Sigmoid colon (tissue), 7 donors: ENCODE data around the gene RXRA. TPM values are rescaled to one million over a fixed set of nuclear protein-coding genes. Genes with fewer than 3 reads are reported as not detected.
A peak's percentile ranks its signal among the peaks of the same experiment; 100 is the strongest.

Source experiments
- DNase-seq: peaks from one replicate; pipeline ENCODE4 v3.0.0-alpha.2; 2019
- H3K27ac ChIP-seq, 4 donors: fragments of 200-600 bp; sonication (generic); one replicate each; pipeline ENCODE4 v1.5.1; 2016 to 2019; ENCODE audit warnings: mild to moderate bottlenecking in 1 of 4
- H3K27me3 ChIP-seq, 3 donors: fragments of 200-600 bp; sonication (generic); one replicate each; pipeline ENCODE4 v1.5.1; 2019; ENCODE audit warnings: mild to moderate bottlenecking in 1 of 3
- H3K36me3 ChIP-seq, 4 donors: fragments of 200-600 bp; sonication (generic); one replicate each; pipeline ENCODE4 v1.5.1; 2016 to 2019
- H3K4me1 ChIP-seq, 4 donors: fragments of 200-600 bp; sonication (generic); one replicate each; pipeline ENCODE4 v1.5.1; 2017 to 2019
- H3K4me3 ChIP-seq, 4 donors: fragments of 200-600 bp; sonication (generic); one replicate each; pipeline ENCODE4 v1.5.1; 2017 to 2019; ENCODE audit warnings: mild to moderate bottlenecking in 2 of 4, moderate library complexity in 1 of 4
- H3K9me3 ChIP-seq, 4 donors: fragments of 200-600 bp in 3 of 4; sonication (generic) in 3 of 4; one replicate each; pipeline versions ENCODE4 v1.5.1 to v1.6.1; 2013 to 2019
- CTCF ChIP-seq, 4 experiments: fragments of 450-650 bp in 3 of 4; fragments of 200-600 bp in 1 of 4; IDR thresholded peaks; one replicate each; pipeline ENCODE4 v1.5.1; 2016 to 2019; ENCODE audit warnings: antibody characterized with exemption in 4 of 4, mild to moderate bottlenecking in 3 of 4, moderate library complexity in 2 of 4
- EP300 ChIP-seq, 4 donors: sonication (generic); formaldehyde crosslinking; IDR thresholded peaks; one replicate each; pipeline ENCODE4 v1.6.1; 2017; ENCODE audit warnings: antibody characterized with exemption in 4 of 4
- POLR2A ChIP-seq, 2 donors: fragments of 450-650 bp; IDR thresholded peaks; one replicate each; pipeline ENCODE4 v1.6.1; 2016; ENCODE audit warnings: antibody characterized with exemption in 2 of 2, mild to moderate bottlenecking in 2 of 2, moderate library complexity in 2 of 2
- POLR2AphosphoS5 ChIP-seq, 4 donors: sonication (generic); formaldehyde crosslinking; IDR thresholded peaks; one replicate each; pipeline ENCODE4 v1.6.1; 2017; ENCODE audit warnings: antibody characterized with exemption in 4 of 4
- WGBS, 2 donors: extraction: QIAGEN DNeasy Blood & Tissue Kit; methylation state at CpG; one replicate each; pipeline ENCODE4 v1.1.7; 2013; 5-methylcytosine and 5-hydroxymethylcytosine counted together
- intact Hi-C: fragments of 100-400 bp; cut with DNase I; formaldehyde crosslinking; loops from one replicate; pipeline ENCODE4 v1.15.1; 2023
- polyA plus RNA-seq, 3 donors: library from polyadenylated mRNA; stranded (reverse); fragments of 200-250 nt; gene quantifications; one replicate each; pipeline ENCODE4 v1.2.3, GENCODE V29; 2013
- total RNA-seq, 4 donors: library from RNA; depleted of rRNA; stranded (reverse); fragments of >200 nt; gene quantifications; one replicate each; pipeline ENCODE4 v1.1.0, GENCODE V29; 2016
- donor health status: healthy with polysubstance abuse.
- donor health status: Bipolar disorder and iron deficiency.
- donor health status: healthy.

Gene RXRA
- total and polyA plus RNA-seq, 7 donors: 26.7 to 50.8 (median 35.7) TPM

GRCh38 chr9:134440636-134441226, 114.5 kb downstream of the RXRA start:
- Histone ChIP-seq H3K27me3 (peaks cover 3 to 20% (median 10%) of the 10 kb centered on the region in 3 donors), H3K4me1 (peaks cover 0 to 54% (median 51%) of the 10 kb centered on the region in 4 donors), H3K4me3 (no peak overlapping the region), H3K36me3 (peaks cover 0 to 15% (median 5%) of the 10 kb centered on the region in 4 donors), H3K27ac (no peak overlapping the region), H3K9me3 (no peaks in the 10 kb centered on the region)
- WGBS, 2 donors: 53 to 76% methylated on average over 16 of the region's 16 CpGs
- DNase-seq: no peak
- intact Hi-C loops: loop anchor here (5.0 kb wide), 1 partner anchor 158 kb away; no protein-coding TSS in a partner anchor
- TF ChIP-seq CTCF (IDR thresholded peaks at IDR 0.05) (no peak), EP300 (IDR thresholded peaks at IDR 0.05) (no peak), POLR2A (IDR thresholded peaks at IDR 0.05) (no peak), POLR2AphosphoS5 (IDR thresholded peaks at IDR 0.05) (no peak)

- no peak for TF ChIP-seq CTCF (IDR thresholded peaks at IDR 0.05)
- peak in 1 of 4 donors; percentile 33 for TF ChIP-seq POLR2AphosphoS5 (IDR thresholded peaks at IDR 0.05)
- Histone ChIP-seq H3K4me1 (peaks cover 0 to 46% (median 44%) of the 10 kb centered on the region in 4 donors), H3K36me3 (peaks cover 0 to 15% (median 4%) of the 10 kb centered on the region in 4 donors), H3K9me3 (no peaks in the 10 kb centered on the region), H3K4me3 (no peak overlapping the region), H3K27me3 (peaks cover 3 to 20% (median 10%) of the 10 kb centered on the region in 3 donors), H3K27ac (no peak overlapping the region)
- intact Hi-C loops: loop anchor here (2.0 to 5.0 kb wide), 2 partner anchors 115 to 159 kb away; partner anchors contain the start of gene RXRA
- WGBS, 2 donors: 27 to 68% methylated on average over 26 of the region's 26 CpGs
- no peak for DNase-seq
Measured at GRCh38 chr9:134441227-134442084, 115.2 kb downstream of the RXRA start.

GRCh38 chr9:134442085-134442474, 115.8 kb downstream of the RXRA start:
- H3K4me1 ChIP-seq: peaks cover 0 to 40% (median 38%) of the 10 kb centered on the region in 4 donors
- TF ChIP-seq EP300 (IDR thresholded peaks at IDR 0.05) (no peak), POLR2AphosphoS5 (IDR thresholded peaks at IDR 0.05) (peak in 1 of 4 donors; percentile 5), CTCF (IDR thresholded peaks at IDR 0.05) (no peak), POLR2A (IDR thresholded peaks at IDR 0.05) (no peak)

GRCh38 chr9:134442486-134443173, 116.4 kb downstream of the RXRA start:
- intact Hi-C loops: loop anchor here (1.0 to 5.0 kb wide), 3 partner anchors 116 to 272 kb away; partner anchors contain the start of gene RXRA
- DNase-seq: no peak
- Histone ChIP-seq H3K9me3 (no peaks in the 10 kb centered on the region), H3K4me3 (no peak overlapping the region), H3K27me3 (peaks cover 3 to 20% (median 10%) of the 10 kb centered on the region in 3 donors), H3K27ac (no peak overlapping the region), H3K36me3 (peaks cover 0 to 6% (median 0%) of the 10 kb centered on the region in 4 donors), H3K4me1 (peaks cover 0 to 35% (median 32%) of the 10 kb centered on the region in 4 donors)
- TF ChIP-seq CTCF (IDR thresholded peaks at IDR 0.05) (no peak), POLR2AphosphoS5 (IDR thresholded peaks at IDR 0.05) (no peak), EP300 (IDR thresholded peaks at IDR 0.05) (no peak)
- 32 to 36% methylated on average over 21 of the region's 21 CpGs for WGBS, 2 donors

More at GRCh38 chr9:134442085-134442474, 115.8 kb downstream of the RXRA start:
- H3K4me3 ChIP-seq: no peak overlapping the region
- 14 to 18% methylated on average over 12 of the region's 12 CpGs for WGBS, 2 donors
- peaks cover 3 to 20% (median 10%) of the 10 kb centered on the region in 3 donors for H3K27me3 ChIP-seq
- no peak overlapping the region for H3K27ac ChIP-seq
- peaks cover 0 to 9% (median under 1%) of the 10 kb centered on the region in 4 donors for H3K36me3 ChIP-seq
- H3K9me3 ChIP-seq: no peaks in the 10 kb centered on the region
- intact Hi-C loops: loop anchor here (2.0 to 5.0 kb wide), 2 partner anchors 115 to 160 kb away; partner anchors contain the start of gene RXRA
- DNase-seq: no peak
